OCI-LY3 (cell line): Measurements from ENCODE around the gene WDR91.

Experiments used
- EZH2phosphoT487 ChIP-seq: fragments of 200-600 bp; shearing (Covaris generic); IDR thresholded peaks from 2 replicates; pipeline ENCODE4 v1.6.1; 2018; ENCODE audit warnings: antibody characterized with exemption, mixed run types, low read depth
- TF ChIP-seq, protein P1 (sequence below): fragments of 200-600, 300-600 bp; sonication (generic); IDR thresholded peaks from 2 replicates; pipeline ENCODE4 v1.5.1; 2014; ENCODE audit warnings: antibody characterized with exemption, low read length, low read depth

DNA sequence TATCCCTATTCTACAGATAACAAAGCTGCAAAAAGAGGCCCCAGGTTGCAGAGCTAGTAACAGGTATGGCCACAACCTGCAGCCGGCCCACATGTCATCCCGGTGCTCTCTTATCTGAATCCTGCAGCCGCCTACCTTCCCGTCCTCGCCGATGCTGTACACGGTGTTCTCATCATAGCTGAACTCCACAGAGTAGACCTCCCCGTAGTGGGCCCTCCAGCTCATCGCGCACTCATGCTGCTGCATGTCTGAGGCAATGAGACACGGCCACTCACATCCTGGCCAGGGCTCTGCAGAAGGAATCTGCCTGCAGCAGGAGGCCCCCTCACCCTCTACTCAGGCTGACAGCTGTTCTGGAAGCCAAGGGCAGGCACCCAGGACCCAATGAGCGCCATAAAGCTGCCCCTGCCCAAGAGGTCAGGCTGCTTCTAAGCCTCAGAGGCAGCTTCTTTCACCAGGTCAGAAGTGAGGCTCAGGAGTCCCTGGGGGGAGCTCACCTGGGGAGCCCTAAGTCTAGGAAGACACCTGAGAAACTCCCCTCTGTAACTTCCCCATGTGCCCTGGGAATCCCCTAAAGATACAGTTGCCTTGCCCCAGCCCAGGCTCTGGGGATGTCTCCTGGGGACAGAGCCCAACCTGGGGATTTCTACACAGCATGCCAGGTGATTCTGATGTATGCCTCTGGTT, 22.9 kb downstream of the WDR91 start:
- TF ChIP-seq, protein P1, sequence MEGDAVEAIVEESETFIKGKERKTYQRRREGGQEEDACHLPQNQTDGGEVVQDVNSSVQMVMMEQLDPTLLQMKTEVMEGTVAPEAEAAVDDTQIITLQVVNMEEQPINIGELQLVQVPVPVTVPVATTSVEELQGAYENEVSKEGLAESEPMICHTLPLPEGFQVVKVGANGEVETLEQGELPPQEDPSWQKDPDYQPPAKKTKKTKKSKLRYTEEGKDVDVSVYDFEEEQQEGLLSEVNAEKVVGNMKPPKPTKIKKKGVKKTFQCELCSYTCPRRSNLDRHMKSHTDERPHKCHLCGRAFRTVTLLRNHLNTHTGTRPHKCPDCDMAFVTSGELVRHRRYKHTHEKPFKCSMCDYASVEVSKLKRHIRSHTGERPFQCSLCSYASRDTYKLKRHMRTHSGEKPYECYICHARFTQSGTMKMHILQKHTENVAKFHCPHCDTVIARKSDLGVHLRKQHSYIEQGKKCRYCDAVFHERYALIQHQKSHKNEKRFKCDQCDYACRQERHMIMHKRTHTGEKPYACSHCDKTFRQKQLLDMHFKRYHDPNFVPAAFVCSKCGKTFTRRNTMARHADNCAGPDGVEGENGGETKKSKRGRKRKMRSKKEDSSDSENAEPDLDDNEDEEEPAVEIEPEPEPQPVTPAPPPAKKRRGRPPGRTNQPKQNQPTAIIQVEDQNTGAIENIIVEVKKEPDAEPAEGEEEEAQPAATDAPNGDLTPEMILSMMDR: no peak
- no peak for TF ChIP-seq EZH2phosphoT487
